GM23338 (cell line): Measurements from ENCODE around the gene FKBP6. TPM values are rescaled to one million over a fixed set of nuclear protein-coding genes. Genes with fewer than 3 reads are reported as not detected.
"Not testable (repeated sequence)": the region's sequence is repeated elsewhere in the genome, so short reads cannot be mapped to it uniquely, and the experiment has no call there.

Experiments
- ATAC-seq: fragments of 200-7000 bp; cut with Tn5 transposase; 3 replicates; pipeline ENCODE4 v1.9.1; 2020
- DNase-seq: peaks from one replicate; pipeline ENCODE4 v3.0.0-alpha.2; 2015; ENCODE audit warnings: low spot score
- H2AFZ ChIP-seq: fragments of 200-600 bp; sonication (generic); 2 replicates; pipeline ENCODE4 v1.8.0; 2016; ENCODE audit warnings: antibody characterized with exemption, mild to moderate bottlenecking, moderate library complexity
- H3F3A ChIP-seq: fragments of 200-600 bp; sonication (generic); replicated peaks from 2 replicates; pipeline ENCODE4 v1.8.0; 2017; ENCODE audit warnings: antibody characterized with exemption, mixed run types, low read depth
- H3K27ac ChIP-seq: fragments of 200-600 bp; sonication (generic); 2 replicates; pipeline ENCODE4 v1.6.1; 2016; ENCODE audit warnings: low read depth
- H3K27me3 ChIP-seq: fragments of 200-600 bp; sonication (generic); 2 replicates; pipeline ENCODE4 v1.8.0; 2016; ENCODE audit warnings: mild to moderate bottlenecking, mixed run types, moderate library complexity; ENCODE audit not compliant: insufficient read depth
- H3K36me3 ChIP-seq: fragments of 200-600 bp; sonication (generic); 2 replicates; pipeline ENCODE4 v1.8.0; 2016; ENCODE audit warnings: mild to moderate bottlenecking; ENCODE audit not compliant: insufficient read depth
- H3K4me1 ChIP-seq: fragments of 200-600 bp; sonication (generic); 2 replicates; pipeline ENCODE4 v1.8.0; 2016; ENCODE audit warnings: mild to moderate bottlenecking, moderate library complexity; ENCODE audit not compliant: insufficient read depth
- H3K4me2 ChIP-seq: fragments of 200-600 bp; sonication (generic); 2 replicates; pipeline ENCODE4 v1.7.1; 2017; ENCODE audit warnings: mixed run types
- H3K4me3 ChIP-seq: fragments of 200-600 bp; sonication (generic); 2 replicates; pipeline ENCODE4 v1.6.1; 2016; ENCODE audit warnings: mixed run types
- H3K79me2 ChIP-seq: fragments of 200-600 bp; sonication (generic); replicated peaks from 2 replicates; pipeline ENCODE4 v1.8.0; 2017; ENCODE audit warnings: mild to moderate bottlenecking; ENCODE audit not compliant: insufficient read depth
- H3K9me2 ChIP-seq: fragments of 200-600 bp; sonication (generic); 2 replicates; pipeline ENCODE4 v1.8.0; 2017; ENCODE audit not compliant: insufficient read depth
- H4K20me1 ChIP-seq: fragments of 200-600 bp; sonication (generic); replicated peaks from 2 replicates; pipeline ENCODE4 v1.8.0; 2017; ENCODE audit warnings: mild to moderate bottlenecking; ENCODE audit not compliant: insufficient read depth
- H3K27ac Mint-ChIP-seq: 2 replicates; pipeline ENCODE4 v1.8.0; 2020; ENCODE audit warnings: inconsistent platforms, mild to moderate bottlenecking, moderate library complexity, mixed read lengths
- H3K27me3 Mint-ChIP-seq: 3 replicates; pipeline ENCODE4 v1.8.0; 2022; ENCODE audit warnings: low read depth, mild to moderate bottlenecking, moderate library complexity, mixed read lengths, inconsistent platforms; ENCODE audit not compliant: insufficient read depth, poor library complexity
- H3K36me3 Mint-ChIP-seq: 3 replicates; pipeline ENCODE4 v1.8.0; 2021; ENCODE audit warnings: low read depth, mild to moderate bottlenecking, inconsistent platforms, moderate library complexity, mixed read lengths
- H3K4me1 Mint-ChIP-seq: 3 replicates; pipeline ENCODE4 v1.8.0; 2020; ENCODE audit warnings: mild to moderate bottlenecking, inconsistent platforms, mixed read lengths
- H3K4me3 Mint-ChIP-seq: 3 replicates; pipeline ENCODE4 v1.8.0; 2021; ENCODE audit warnings: moderate library complexity, mild to moderate bottlenecking, inconsistent platforms, mixed read lengths
- H3K9me3 Mint-ChIP-seq: 3 replicates; pipeline ENCODE4 v1.8.0; 2020; ENCODE audit warnings: moderate library complexity, mild to moderate bottlenecking, inconsistent platforms, mixed read lengths
- CTCF ChIP-seq, 2 experiments: fragments of 200-600 bp in 1 of 2; sonication (generic) in 1 of 2; conservative IDR thresholded peaks; 2 replicates each; pipeline versions ENCODE4 v1.5.1 to v1.6.1; 2016 to 2017; ENCODE audit warnings: antibody characterized with exemption in 2 of 2, low read depth in 2 of 2, mild to moderate bottlenecking in 2 of 2, moderate library complexity in 1 of 2
- ETS1 ChIP-seq: IDR thresholded peaks from 2 replicates; pipeline ENCODE4 v1.6.1; 2016; ENCODE audit warnings: antibody characterized with exemption
- JUNB ChIP-seq: IDR thresholded peaks from one replicate; pipeline ENCODE4 v1.6.1; 2016; ENCODE audit warnings: antibody characterized with exemption; ENCODE audit not compliant: unreplicated experiment
- POLR2AphosphoS5 ChIP-seq: IDR thresholded peaks from 2 replicates; pipeline ENCODE4 v1.6.1; 2016; ENCODE audit warnings: antibody characterized with exemption, low read depth
- REST ChIP-seq: IDR thresholded peaks from one replicate; pipeline ENCODE4 v1.6.1; 2018; ENCODE audit warnings: antibody characterized with exemption; ENCODE audit not compliant: unreplicated experiment
- STAT1 ChIP-seq: IDR thresholded peaks from one replicate; pipeline ENCODE4 v1.6.1; 2016; ENCODE audit warnings: antibody characterized with exemption; ENCODE audit not compliant: unreplicated experiment
- ZNF114 ChIP-seq: fragments of 250-450 bp; sonication (Bioruptor Pico); IDR thresholded peaks from 2 replicates; pipeline ENCODE4 v1.5.0; 2020; ENCODE audit warnings: mild to moderate bottlenecking, moderate library complexity
- ZNF462 ChIP-seq: fragments of 250-450 bp; sonication (Bioruptor Pico); IDR thresholded peaks from 2 replicates; pipeline ENCODE4 v1.5.0; 2020; ENCODE audit warnings: mild to moderate bottlenecking, moderate library complexity
- polyA plus RNA-seq: library from polyadenylated mRNA; unstranded; fragments of >200 nt; fragmentation: Nextera tagmentation; extraction: Ambion mirVana; gene quantifications from 2 replicates; pipeline ENCODE4 v1.2.1, GENCODE V29; 2016
- total RNA-seq: library from RNA; depleted of rRNA; stranded (reverse); fragments of >200 nt; shearing (Covaris generic); gene quantifications from 2 replicates; pipeline ENCODE4 v1.2.3, GENCODE V29; 2014

The FKBP6 gene
- total and polyA plus RNA-seq, 2 experiments from 2014 or later = 0.15 TPM; not detected in 1

GRCh38 chr7:73360590-73360989 lies 32.6 kb downstream of the FKBP6 start:
- not testable (repeated sequence) for H3K4me3 Mint-ChIP-seq, H3K4me1 Mint-ChIP-seq, H3K9me3 Mint-ChIP-seq, H3K27ac Mint-ChIP-seq, H3K4me2 ChIP-seq, H3F3A ChIP-seq, H3K27me3 ChIP-seq, H3K9me2 ChIP-seq, H3K27ac ChIP-seq, DNase-seq, H3K36me3 Mint-ChIP-seq, ATAC-seq, H3K36me3 ChIP-seq, H3K27me3 Mint-ChIP-seq, H2AFZ ChIP-seq, H3K4me1 ChIP-seq, H3K79me2 ChIP-seq, H4K20me1 ChIP-seq, H3K4me3 ChIP-seq

- no peaks in the 10 kb centered on the region for H3K9me2 ChIP-seq
- H3F3A ChIP-seq = no peaks in the 10 kb centered on the region
- H3K36me3 ChIP-seq = no peaks in the 10 kb centered on the region
- H3K27me3 Mint-ChIP-seq = peaks cover 6% of the 10 kb centered on the region
- DNase-seq (no peak), ATAC-seq (no peak)
- no peaks in the 10 kb centered on the region for H3K4me1 ChIP-seq
- no peak overlapping the region for H3K4me3 Mint-ChIP-seq
- H3K9me3 Mint-ChIP-seq = no peaks in the 10 kb centered on the region
- H3K36me3 Mint-ChIP-seq = no peaks in the 10 kb centered on the region
- H2AFZ ChIP-seq = no peak overlapping the region
- H3K27me3 ChIP-seq = no peaks in the 10 kb centered on the region
- no peak overlapping the region for H3K27ac ChIP-seq
- no peaks in the 10 kb centered on the region for H3K79me2 ChIP-seq
- no peaks in the 10 kb centered on the region for H4K20me1 ChIP-seq
- no peak overlapping the region for H3K4me3 ChIP-seq
- no peak overlapping the region for H3K27ac Mint-ChIP-seq
- peaks cover 2% of the 10 kb centered on the region; the same call in 1 of the 3 replicates for H3K4me1 Mint-ChIP-seq
- no peak overlapping the region for H3K4me2 ChIP-seq
- TF ChIP-seq ZNF114 (CRISPR knock-in tag) = no peak
- TF ChIP-seq REST = no peak
- no peak for TF ChIP-seq ZNF462 (CRISPR knock-in tag)
- no peak for TF ChIP-seq STAT1
- TF ChIP-seq POLR2AphosphoS5 = no peak
- no peak for TF ChIP-seq ETS1
- no peak for TF ChIP-seq CTCF (conservative IDR thresholded peaks at IDR 0.05; ENCODE audit: low read depth in 2 of 2)
- TF ChIP-seq JUNB = no peak
These were observed 35.5 kb downstream of the FKBP6 start for GRCh38 chr7:73363225-73364005.
